KMS-11 (cell line): Measurements from ENCODE around the gene SPEM1.

Source experiments
- H2AFZ ChIP-seq: fragments of 200-600 bp; sonication (generic); 2 replicates; pipeline ENCODE4 v1.6.1; 2016; ENCODE audit warnings: antibody characterized with exemption, mixed run types, low read depth
- H3K27ac ChIP-seq: fragments of 200-600 bp; sonication (generic); 2 replicates; pipeline ENCODE4 v1.6.1; 2016; ENCODE audit warnings: mild to moderate bottlenecking, mixed run types
- H3K27me3 ChIP-seq: fragments of 200-600 bp; sonication (generic); 2 replicates; pipeline ENCODE4 v1.6.1; 2017; ENCODE audit warnings: mild to moderate bottlenecking, low read depth, mixed run types, moderate library complexity; ENCODE audit not compliant: insufficient read depth
- H3K36me3 ChIP-seq: fragments of 200-600 bp; sonication (generic); 2 replicates; pipeline ENCODE4 v1.6.1; 2017; ENCODE audit warnings: mild to moderate bottlenecking, mixed run types; ENCODE audit not compliant: insufficient read depth
- H3K4me1 ChIP-seq: fragments of 200-600 bp; sonication (generic); 2 replicates; pipeline ENCODE4 v1.6.1; 2016; ENCODE audit warnings: mild to moderate bottlenecking, low read depth, mixed run types; ENCODE audit not compliant: poor library complexity, severe bottlenecking
- H3K4me2 ChIP-seq: fragments of 200-600 bp; sonication (generic); 2 replicates; pipeline ENCODE4 v1.7.0; 2016; ENCODE audit warnings: mild to moderate bottlenecking, mixed run types
- H3K4me3 ChIP-seq: fragments of 200-600 bp; sonication (generic); IDR thresholded peaks from 2 replicates; pipeline ENCODE4 v1.6.1; 2017; ENCODE audit warnings: low read depth, low read length, mixed read lengths; ENCODE audit not compliant: insufficient read depth
- H3K79me2 ChIP-seq: fragments of 200-600 bp; sonication (generic); 2 replicates; pipeline ENCODE4 v1.6.1; 2016; ENCODE audit warnings: low read depth, mixed run types; ENCODE audit not compliant: insufficient read depth
- H3K9ac ChIP-seq: fragments of 200-600 bp; sonication (generic); 2 replicates; pipeline ENCODE4 v1.6.1; 2016; ENCODE audit warnings: mild to moderate bottlenecking, mixed run types
- H4K20me1 ChIP-seq: fragments of 200-600 bp; sonication (generic); 2 replicates; pipeline ENCODE4 v1.6.1; 2016; ENCODE audit warnings: mild to moderate bottlenecking, mixed run types; ENCODE audit not compliant: insufficient read depth
- CTCF ChIP-seq: fragments of 200-600 bp; sonication (generic); conservative IDR thresholded peaks from 2 replicates; pipeline ENCODE4 v1.6.1; 2017; ENCODE audit warnings: low read depth, mild to moderate bottlenecking, antibody characterized with exemption, low read length, moderate library complexity, mixed read lengths

The SPEM1 gene

GRCh38 chr17:7438656-7439460, 18.7 kb downstream of the SPEM1 start:
- no peak overlapping the region for H2AFZ ChIP-seq
- TF ChIP-seq CTCF: no peak
- H3K36me3 ChIP-seq: no peaks in the 10 kb centered on the region
- no peak overlapping the region for H3K4me3 ChIP-seq
- no peaks in the 10 kb centered on the region for H3K79me2 ChIP-seq
- H3K27ac ChIP-seq: no peak overlapping the region
- H3K4me1 ChIP-seq: no peaks in the 10 kb centered on the region
- H4K20me1 ChIP-seq: no peaks in the 10 kb centered on the region
- no peaks in the 10 kb centered on the region for H3K27me3 ChIP-seq
- no peak overlapping the region for H3K9ac ChIP-seq
- no peak overlapping the region for H3K4me2 ChIP-seq

- Histone ChIP-seq H3K9ac (no peak within 1 kb of the TSS), H3K79me2 (no peaks in the 10 kb centered on the region), H3K27me3 (no peaks in the 10 kb centered on the region), H3K4me1 (no peaks in the 10 kb centered on the region), H4K20me1 (no peaks in the 10 kb centered on the region), H3K27ac (no peak within 1 kb of the TSS), H3K4me2 (no peak within 1 kb of the TSS), H3K36me3 (no peaks in the 10 kb centered on the region), H3K4me3 (no peak within 1 kb of the TSS), H2AFZ (no peak within 1 kb of the TSS)
- TF ChIP-seq CTCF: no peak
These were observed 19.5 kb downstream of the SPEM1 start, which contains the start of gene FGF11 for GRCh38 chr17:7439462-7440112. FGF11 (plus strand) TSS chr17:7439512; CDS start chr17:7439621, 109 bp downstream.

- H3K4me1 ChIP-seq: no peaks in the 10 kb centered on the region
- H3K79me2 ChIP-seq: no peaks in the 10 kb centered on the region
- H2AFZ ChIP-seq: no peak overlapping the region
- no peaks in the 10 kb centered on the region for H3K36me3 ChIP-seq
- H4K20me1 ChIP-seq: no peaks in the 10 kb centered on the region
- H3K4me2 ChIP-seq: no peak overlapping the region
- H3K27ac ChIP-seq: no peak overlapping the region
- H3K9ac ChIP-seq: no peak overlapping the region
- H3K4me3 ChIP-seq: no peak overlapping the region
- H3K27me3 ChIP-seq: no peaks in the 10 kb centered on the region
- TF ChIP-seq CTCF: no peak
These were observed 20.1 kb downstream of the SPEM1 start for GRCh38 chr17:7440113-7440833.

- Histone ChIP-seq H4K20me1 (no peaks in the 10 kb centered on the region), H3K27ac (no peak overlapping the region), H3K79me2 (no peaks in the 10 kb centered on the region), H3K4me2 (no peak overlapping the region), H3K4me1 (no peaks in the 10 kb centered on the region), H3K4me3 (no peak overlapping the region), H3K27me3 (no peaks in the 10 kb centered on the region), H2AFZ (no peak overlapping the region), H3K9ac (no peak overlapping the region), H3K36me3 (no peaks in the 10 kb centered on the region)
- no peak for TF ChIP-seq CTCF
These were observed 20.7 kb downstream of the SPEM1 start for GRCh38 chr17:7440834-7441195.
